ENCODE data around the gene PEPD.

The PEPD gene

DNA sequence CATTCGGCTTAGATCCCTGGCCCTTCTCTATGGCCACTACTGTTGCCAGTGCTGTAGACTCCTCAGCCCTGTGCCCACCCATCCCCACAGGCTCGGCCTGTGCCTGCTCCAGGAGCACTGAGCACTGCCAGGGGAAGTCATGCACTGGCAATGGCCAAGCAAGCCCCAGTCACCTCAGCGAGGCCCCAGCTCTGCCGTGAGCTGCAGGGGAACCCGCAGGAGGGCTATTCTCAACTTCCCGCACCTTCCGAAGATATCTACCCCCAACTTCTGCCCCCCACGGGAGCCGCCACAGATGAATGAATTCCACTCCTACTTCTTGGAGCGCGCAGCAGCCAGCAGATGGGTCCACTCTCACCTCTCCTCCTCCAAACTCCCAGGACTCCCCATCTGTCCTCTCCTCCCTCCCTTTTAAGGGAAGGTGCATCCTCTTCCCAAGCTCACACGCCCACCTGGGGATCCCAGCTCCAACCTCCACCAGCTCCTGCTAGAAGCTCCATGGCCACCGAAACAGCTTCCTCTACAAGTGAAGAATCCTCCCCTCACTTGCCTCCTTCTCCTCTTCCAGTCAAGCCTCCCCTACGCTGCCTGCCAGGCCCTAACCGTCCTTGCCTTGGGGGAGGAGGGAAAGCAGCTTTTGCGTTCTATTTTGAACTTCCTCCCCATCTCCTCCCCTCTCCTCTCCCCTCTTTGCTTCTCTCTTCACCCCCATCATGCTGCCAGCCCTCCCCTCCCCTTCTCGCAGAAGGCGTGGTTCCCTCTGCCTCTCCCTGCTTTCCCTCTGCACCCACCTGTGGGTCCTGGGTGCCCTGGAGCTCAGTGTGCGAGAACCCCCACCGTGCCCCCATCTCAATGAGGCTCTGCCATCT, 52.2 kb downstream of the PEPD start:
- Mint-ChIP-seq H3K27ac (no peak overlapping the region), H3K9me3 (no peaks in the 10 kb centered on the region), H3K4me1 (ENCODE audit: low read depth) (no peaks in the 10 kb centered on the region), H3K36me3 (ENCODE audit: low read depth) (peaks cover 3% of the 10 kb centered on the region), H3K4me3 (no peak overlapping the region), H3K27me3 (no peaks in the 10 kb centered on the region)

- H3K9me3 Mint-ChIP-seq: no peaks in the 10 kb centered on the region
- H3K4me3 Mint-ChIP-seq: no peak overlapping the region
- no peak overlapping the region for H3K27ac Mint-ChIP-seq
- peaks cover 3% of the 10 kb centered on the region for H3K36me3 Mint-ChIP-seq (ENCODE audit: low read depth)
- no peaks in the 10 kb centered on the region for H3K27me3 Mint-ChIP-seq
- no peaks in the 10 kb centered on the region for H3K4me1 Mint-ChIP-seq (ENCODE audit: low read depth)
These were observed 53.0 kb downstream of the PEPD start for GRCh38 chr19:33468361-33469170.

DNA sequence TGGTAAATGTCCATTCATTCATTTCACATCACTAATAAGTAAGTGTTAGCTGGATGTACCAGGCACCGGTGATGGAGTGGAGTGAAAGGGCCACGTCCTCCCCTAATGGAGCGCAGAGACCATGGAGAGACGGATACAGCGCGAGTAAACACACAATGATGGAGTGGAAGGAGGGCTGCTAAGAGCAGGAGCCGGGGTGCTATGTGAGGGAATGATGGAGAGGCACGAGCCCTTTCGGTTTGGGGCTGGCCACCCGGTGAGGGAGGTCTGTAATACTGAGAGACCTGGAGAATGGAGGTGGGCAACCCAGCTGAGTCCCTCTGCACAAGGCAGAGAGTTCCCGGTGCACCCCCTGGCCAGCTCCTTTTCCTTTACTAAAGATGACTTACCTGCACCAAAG, 53.7 kb downstream of the PEPD start:
- Mint-ChIP-seq H3K36me3 (ENCODE audit: low read depth) (peaks cover 7% of the 10 kb centered on the region), H3K27ac (no peak overlapping the region), H3K4me3 (no peak overlapping the region), H3K9me3 (no peaks in the 10 kb centered on the region), H3K4me1 (ENCODE audit: low read depth) (no peaks in the 10 kb centered on the region), H3K27me3 (no peaks in the 10 kb centered on the region)

- peaks cover 7% of the 10 kb centered on the region for H3K36me3 Mint-ChIP-seq (ENCODE audit: low read depth)
- no peaks in the 10 kb centered on the region for H3K4me1 Mint-ChIP-seq (ENCODE audit: low read depth)
- no peak overlapping the region for H3K4me3 Mint-ChIP-seq
- H3K27me3 Mint-ChIP-seq: no peaks in the 10 kb centered on the region
- no peaks in the 10 kb centered on the region for H3K9me3 Mint-ChIP-seq
- H3K27ac Mint-ChIP-seq: no peak overlapping the region
These were observed 55.8 kb downstream of the PEPD start for GRCh38 chr19:33465834-33466233.

DNA sequence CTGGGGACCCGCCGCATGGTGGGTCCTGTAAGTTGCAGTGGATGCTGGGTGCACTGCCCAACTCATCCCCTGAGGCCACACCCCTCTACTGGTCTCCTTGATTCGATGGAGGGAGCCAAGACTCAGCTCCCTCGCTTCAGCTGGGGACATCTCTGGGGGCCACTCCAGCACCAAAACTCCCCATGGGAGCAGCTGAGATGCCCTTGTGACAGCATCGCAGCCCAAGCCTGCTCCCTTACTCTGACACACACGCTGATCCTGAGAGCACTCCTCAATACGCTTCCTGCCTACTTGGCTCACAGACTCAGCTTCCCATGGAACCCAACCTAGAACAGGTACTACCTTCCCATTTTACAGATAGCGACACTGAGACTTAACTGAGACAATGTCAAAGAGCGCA, 56.2 kb downstream of the PEPD start:
- Mint-ChIP-seq H3K4me3 (no peak overlapping the region), H3K4me1 (ENCODE audit: low read depth) (no peaks in the 10 kb centered on the region), H3K27ac (no peak overlapping the region), H3K27me3 (no peaks in the 10 kb centered on the region), H3K36me3 (ENCODE audit: low read depth) (peaks cover 7% of the 10 kb centered on the region), H3K9me3 (no peaks in the 10 kb centered on the region)

DNA sequence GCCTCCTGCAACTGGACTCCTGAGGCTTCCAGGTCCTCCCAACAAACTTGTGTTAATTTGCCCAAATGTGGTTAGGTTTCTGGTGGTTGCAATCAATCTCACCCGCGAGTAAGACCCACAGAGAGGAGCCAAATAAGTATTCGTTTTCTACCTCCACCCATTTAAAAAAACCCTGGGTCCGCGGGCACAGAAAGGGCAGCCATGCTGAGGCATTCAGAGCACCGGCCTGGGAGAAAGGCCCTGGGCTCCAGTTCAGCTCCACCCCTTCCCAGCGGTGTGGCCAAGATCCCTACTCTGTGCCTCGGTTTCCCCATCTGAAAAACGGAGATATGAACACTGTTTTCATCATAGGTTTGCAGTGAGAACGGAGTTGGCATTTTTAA, 56.9 kb downstream of the PEPD start:
- H3K27me3 Mint-ChIP-seq: no peaks in the 10 kb centered on the region
- no peaks in the 10 kb centered on the region for H3K4me1 Mint-ChIP-seq (ENCODE audit: low read depth)
- peaks cover 10% of the 10 kb centered on the region for H3K36me3 Mint-ChIP-seq (ENCODE audit: low read depth)
- no peak overlapping the region for H3K4me3 Mint-ChIP-seq
- H3K27ac Mint-ChIP-seq: no peak overlapping the region
- no peaks in the 10 kb centered on the region for H3K9me3 Mint-ChIP-seq

- Mint-ChIP-seq H3K27ac (no peak overlapping the region), H3K27me3 (no peaks in the 10 kb centered on the region), H3K4me1 (ENCODE audit: low read depth) (no peaks in the 10 kb centered on the region), H3K4me3 (no peak overlapping the region), H3K36me3 (ENCODE audit: low read depth) (peaks cover 10% of the 10 kb centered on the region), H3K9me3 (no peaks in the 10 kb centered on the region)
These were observed 57.4 kb downstream of the PEPD start for GRCh38 chr19:33464010-33464732.

- H3K4me3 Mint-ChIP-seq: no peak overlapping the region
- no peaks in the 10 kb centered on the region for H3K27me3 Mint-ChIP-seq
- H3K27ac Mint-ChIP-seq: no peak overlapping the region
- no peaks in the 10 kb centered on the region for H3K4me1 Mint-ChIP-seq (ENCODE audit: low read depth)
- H3K9me3 Mint-ChIP-seq: no peaks in the 10 kb centered on the region
- peaks cover 10% of the 10 kb centered on the region for H3K36me3 Mint-ChIP-seq (ENCODE audit: low read depth)
These were observed 58.4 kb downstream of the PEPD start for GRCh38 chr19:33463199-33463598.

- Mint-ChIP-seq H3K9me3 (no peaks in the 10 kb centered on the region), H3K27ac (no peak overlapping the region), H3K27me3 (no peaks in the 10 kb centered on the region), H3K4me1 (ENCODE audit: low read depth) (no peaks in the 10 kb centered on the region), H3K36me3 (ENCODE audit: low read depth) (peaks cover 8% of the 10 kb centered on the region), H3K4me3 (no peak overlapping the region)
These were observed 59.3 kb downstream of the PEPD start for GRCh38 chr19:33462112-33462791.

DNA sequence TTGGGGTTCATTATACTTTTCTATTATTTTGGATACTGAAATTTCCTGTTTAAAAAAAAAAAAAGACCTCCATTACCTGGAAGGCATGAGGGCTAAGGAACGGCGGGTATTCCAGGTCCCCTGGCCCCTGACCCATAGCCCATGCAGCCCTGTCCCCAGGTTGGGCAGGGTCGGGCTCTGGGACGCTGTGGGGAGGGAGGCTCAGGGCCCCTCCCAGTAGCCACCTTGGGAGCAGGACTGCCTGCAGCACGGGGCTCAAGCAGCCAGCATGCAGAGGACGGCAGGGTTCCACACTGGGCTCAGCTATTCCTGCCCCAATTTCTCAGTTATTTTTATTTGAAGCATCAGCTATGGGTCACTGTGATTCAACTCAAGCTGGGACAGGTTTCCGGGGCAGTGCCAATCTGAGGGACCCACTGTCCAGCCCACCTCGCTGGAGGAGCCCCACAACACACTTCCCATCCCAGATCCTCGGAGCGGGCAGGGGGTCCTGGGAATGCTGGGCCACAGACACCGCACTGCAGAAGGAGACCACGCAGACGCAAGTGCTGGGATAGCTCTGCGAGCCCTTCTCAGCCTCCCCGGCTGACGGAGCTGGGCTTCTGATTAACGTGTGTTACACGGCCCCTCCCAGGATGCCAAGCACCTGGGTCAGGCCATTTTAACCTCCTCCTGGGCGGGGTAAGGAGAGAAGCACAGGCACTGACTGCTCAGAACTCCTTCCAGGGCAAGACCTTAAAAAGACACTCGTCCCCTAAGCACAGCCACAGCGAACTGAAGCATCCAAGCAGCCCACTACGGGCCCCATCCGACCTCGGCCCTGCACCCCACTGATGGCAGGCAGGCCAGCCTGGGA, 60.1 kb downstream of the PEPD start:
- Mint-ChIP-seq H3K36me3 (ENCODE audit: low read depth) (peaks cover 7% of the 10 kb centered on the region), H3K4me3 (no peak overlapping the region), H3K9me3 (no peaks in the 10 kb centered on the region), H3K27me3 (no peaks in the 10 kb centered on the region), H3K27ac (no peak overlapping the region), H3K4me1 (ENCODE audit: low read depth) (no peaks in the 10 kb centered on the region)

GRCh38 chr19:33460221-33460908, 61.2 kb downstream of the PEPD start:
- Mint-ChIP-seq H3K4me1 (ENCODE audit: low read depth) (no peaks in the 10 kb centered on the region), H3K9me3 (no peaks in the 10 kb centered on the region), H3K27ac (no peak overlapping the region), H3K27me3 (no peaks in the 10 kb centered on the region), H3K36me3 (ENCODE audit: low read depth) (peaks cover 7% of the 10 kb centered on the region), H3K4me3 (no peak overlapping the region)

- no peak overlapping the region for H3K27ac Mint-ChIP-seq
- H3K36me3 Mint-ChIP-seq (ENCODE audit: low read depth): peaks cover 7% of the 10 kb centered on the region
- H3K4me1 Mint-ChIP-seq (ENCODE audit: low read depth): no peaks in the 10 kb centered on the region
- no peaks in the 10 kb centered on the region for H3K9me3 Mint-ChIP-seq
- H3K27me3 Mint-ChIP-seq: no peaks in the 10 kb centered on the region
- H3K4me3 Mint-ChIP-seq: no peak overlapping the region
These were observed 62.1 kb downstream of the PEPD start for GRCh38 chr19:33459222-33460090.

DNA sequence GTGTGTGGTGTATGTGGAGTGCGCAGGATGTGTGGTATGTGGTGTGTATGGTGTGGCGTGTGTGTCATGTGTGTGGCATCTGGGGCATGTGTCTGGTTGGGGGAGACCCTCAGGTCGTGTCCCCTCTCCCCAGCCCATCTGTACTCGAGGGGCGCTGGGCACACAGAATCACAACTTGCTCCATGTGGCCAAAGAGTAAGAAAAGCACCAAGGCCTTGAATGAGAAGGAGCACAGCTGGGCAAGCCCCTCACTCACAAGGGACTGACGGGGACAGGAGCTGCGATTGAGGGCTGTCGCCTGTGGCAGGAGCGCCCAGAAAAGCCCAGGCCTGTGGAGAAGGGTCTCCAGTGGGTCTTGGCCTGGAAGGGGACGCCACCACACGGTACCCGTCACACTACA, 62.8 kb downstream of the PEPD start:
- no peak overlapping the region for H3K27ac Mint-ChIP-seq
- peaks cover 7% of the 10 kb centered on the region for H3K36me3 Mint-ChIP-seq (ENCODE audit: low read depth)
- no peaks in the 10 kb centered on the region for H3K27me3 Mint-ChIP-seq
- no peaks in the 10 kb centered on the region for H3K4me1 Mint-ChIP-seq (ENCODE audit: low read depth)
- H3K9me3 Mint-ChIP-seq: no peaks in the 10 kb centered on the region
- no peak overlapping the region for H3K4me3 Mint-ChIP-seq

Data from stimulated activated naive CD8-positive, alpha-beta T cell treated with anti-CD3 and anti-CD28 coated beads, Interleukin-15, Interleukin-2, amounts not matched to agents 100 ng/mL and 50 ng/mL, for 24 hours (primary cell).